Adipocyte (in vitro differentiated cells): ENCODE results near the gene KCNK10.

Source experiments
- DNase-seq: peaks from one replicate; pipeline ENCODE4 v3.0.0-alpha.2; 2015; ENCODE audit warnings: low read depth
- H3K27me3 ChIP-seq: replicated peaks from 2 replicates; pipeline ENCODE4 v1.7.0; 2013; ENCODE audit warnings: mild to moderate bottlenecking, low read length, moderate library complexity; ENCODE audit not compliant: control insufficient read depth, insufficient read depth
- H3K36me3 ChIP-seq: 2 replicates; pipeline ENCODE4 v1.7.0; 2013; ENCODE audit warnings: low read length, mild to moderate bottlenecking, moderate library complexity; ENCODE audit not compliant: control insufficient read depth, insufficient read depth, severe bottlenecking
- H3K4me1 ChIP-seq: 2 replicates; pipeline ENCODE4 v1.7.0; 2013; ENCODE audit warnings: mild to moderate bottlenecking, low read length, moderate library complexity; ENCODE audit not compliant: control insufficient read depth, insufficient read depth
- H3K4me3 ChIP-seq: 2 replicates; pipeline ENCODE4 v1.7.0; 2013; ENCODE audit warnings: mild to moderate bottlenecking, low read length, moderate library complexity
- H3K9ac ChIP-seq: 2 replicates; pipeline ENCODE4 v1.7.0; 2013; ENCODE audit warnings: mild to moderate bottlenecking, low read length, moderate library complexity
- H3K9me3 ChIP-seq: 2 replicates; pipeline ENCODE4 v1.7.0; 2013; ENCODE audit warnings: mild to moderate bottlenecking, low read length, moderate library complexity; ENCODE audit not compliant: control insufficient read depth

Gene KCNK10

DNA sequence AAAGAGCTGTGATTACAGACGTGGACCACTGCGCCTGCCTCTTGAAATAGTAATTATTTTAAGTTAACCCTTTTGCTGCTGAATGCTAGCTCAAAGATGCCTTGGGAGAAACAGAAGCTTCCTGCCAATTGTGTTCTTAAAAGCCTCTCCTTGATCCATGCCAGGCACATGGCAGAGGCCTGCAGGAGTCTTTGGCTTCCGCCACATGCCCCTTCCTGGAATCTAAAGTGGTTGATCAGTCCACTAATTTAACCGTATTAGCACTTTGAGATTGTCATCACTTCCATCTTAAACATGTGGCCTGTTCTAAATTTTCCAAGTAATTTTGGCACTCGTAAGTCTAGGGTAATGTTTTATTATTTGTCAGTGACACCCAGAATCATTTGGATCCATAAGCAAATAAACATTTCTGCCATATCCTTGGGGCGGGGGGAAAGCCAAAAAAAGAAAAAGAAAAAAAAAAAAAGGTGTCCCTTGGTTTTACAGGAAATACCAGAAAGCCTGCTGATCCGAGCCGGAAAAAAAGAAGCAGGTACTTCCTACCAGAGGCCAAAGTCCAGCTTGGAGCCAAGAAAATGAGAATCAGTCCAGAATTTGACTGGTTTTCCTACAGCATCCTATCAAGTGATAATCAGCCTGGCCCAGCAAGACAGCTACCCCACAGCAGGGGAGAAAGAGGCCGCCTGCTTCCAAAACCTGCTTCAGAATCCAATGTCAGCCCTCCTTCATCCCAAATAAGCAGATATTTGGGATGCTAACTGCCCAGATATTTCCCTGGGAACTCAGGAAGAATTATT lies 104.8 kb downstream of the KCNK10 start:
- no peaks in the 10 kb centered on the region for H3K36me3 ChIP-seq
- peaks cover 5% of the 10 kb centered on the region for H3K27me3 ChIP-seq

DNA sequence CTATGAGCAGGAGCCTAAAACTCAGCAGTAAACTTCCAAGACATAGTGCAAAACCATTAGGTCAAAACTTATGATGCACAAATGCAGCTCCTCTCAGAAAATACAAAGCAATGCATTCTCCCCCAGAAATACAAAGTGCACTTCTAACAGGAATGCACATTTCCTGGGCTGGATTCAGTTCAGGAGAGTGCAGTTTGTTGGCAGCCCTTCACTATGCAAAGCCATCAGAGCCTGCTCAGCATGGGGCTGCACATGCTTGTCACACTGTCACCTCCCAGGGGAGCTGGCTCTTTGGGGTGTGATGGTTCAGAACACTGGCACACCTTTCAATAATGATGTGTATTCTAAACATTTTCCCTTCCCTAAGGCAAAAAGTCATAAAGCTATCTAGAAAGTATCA lies 110.4 kb downstream of the KCNK10 start:
- Histone ChIP-seq H3K9ac (no peak overlapping the region), H3K4me1 (no peaks in the 10 kb centered on the region), H3K4me3 (no peak overlapping the region), H3K36me3 (no peaks in the 10 kb centered on the region), H3K9me3 (peaks cover 4% of the 10 kb centered on the region), H3K27me3 (peaks cover 26% of the 10 kb centered on the region)
- DNase-seq = no peak

More for the DNA sequence above, 104.8 kb downstream of the KCNK10 start:
- Histone ChIP-seq H3K4me3 (no peak overlapping the region), H3K9ac (no peak overlapping the region), H3K9me3 (peaks cover 13% of the 10 kb centered on the region), H3K4me1 (no peaks in the 10 kb centered on the region)
- DNase-seq = no peak

DNA sequence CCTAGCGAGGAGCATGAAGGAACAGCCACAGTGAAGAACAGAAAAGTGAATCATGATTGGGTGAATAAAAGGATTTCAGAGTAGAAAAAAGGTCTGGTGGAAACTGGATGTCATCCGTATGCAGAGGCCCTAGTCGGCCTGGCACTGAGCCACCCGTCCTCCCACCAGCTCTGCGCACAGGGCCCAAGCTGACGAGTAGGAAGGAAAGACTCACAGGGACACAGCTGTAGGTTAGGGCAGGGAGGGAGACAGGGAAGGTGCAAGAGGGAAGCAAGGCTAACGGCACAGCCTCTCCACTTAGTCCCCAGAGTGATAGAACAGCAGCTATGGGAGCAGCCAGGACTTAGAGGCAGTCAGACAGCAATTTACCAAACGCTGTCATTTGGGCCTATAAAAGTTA lies 112.6 kb downstream of the KCNK10 start:
- Histone ChIP-seq H3K27me3 (peaks cover 25% of the 10 kb centered on the region), H3K36me3 (no peaks in the 10 kb centered on the region), H3K4me3 (no peak overlapping the region), H3K9me3 (peaks cover 4% of the 10 kb centered on the region), H3K9ac (no peak overlapping the region), H3K4me1 (no peaks in the 10 kb centered on the region)
- DNase-seq = no peak

DNA sequence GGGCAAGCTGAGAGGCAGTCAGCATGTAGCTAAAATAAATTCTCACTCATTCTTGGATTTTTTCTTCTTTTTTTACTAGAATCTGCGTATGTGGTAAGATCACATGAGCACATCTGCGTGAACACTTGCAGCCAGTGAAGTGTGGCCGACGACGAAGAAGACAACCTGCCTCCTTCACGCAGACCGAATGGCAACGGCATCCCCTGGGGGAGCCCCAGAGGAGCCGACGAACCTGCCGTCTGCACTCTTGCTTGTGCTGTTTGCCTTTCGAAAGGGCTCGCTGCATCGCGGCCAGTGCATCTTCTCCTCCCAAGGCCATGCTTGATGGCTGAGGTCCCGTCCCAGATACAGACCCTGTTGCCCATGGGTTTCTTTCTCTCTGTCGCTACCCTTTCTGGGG lies 113.8 kb downstream of the KCNK10 start:
- Histone ChIP-seq H3K4me1 (no peaks in the 10 kb centered on the region), H3K9ac (no peak overlapping the region), H3K36me3 (no peaks in the 10 kb centered on the region), H3K9me3 (peaks cover 4% of the 10 kb centered on the region), H3K4me3 (no peak overlapping the region), H3K27me3 (peaks cover 25% of the 10 kb centered on the region)
- no peak for DNase-seq

DNA sequence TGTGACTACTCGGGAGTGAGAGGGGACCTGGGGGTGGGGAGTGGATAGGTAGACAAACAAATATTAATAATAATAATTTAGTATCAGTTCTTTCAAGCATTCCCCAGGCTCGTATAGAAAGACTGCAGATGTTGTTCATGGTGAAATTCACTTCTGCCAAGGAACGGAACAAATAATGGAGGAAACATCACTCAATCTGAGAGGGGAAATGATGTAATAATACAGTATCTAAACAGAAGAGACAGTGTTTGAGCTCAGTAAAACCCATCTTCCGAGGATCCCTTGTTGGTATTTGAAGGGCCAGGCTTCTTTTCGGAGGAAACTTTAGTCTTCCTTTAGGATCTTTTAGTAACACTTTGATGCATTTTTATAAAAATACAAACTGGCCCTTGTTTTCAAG lies 114.2 kb downstream of the KCNK10 start:
- H3K9me3 ChIP-seq = peaks cover 4% of the 10 kb centered on the region
- peaks cover 25% of the 10 kb centered on the region for H3K27me3 ChIP-seq
- no peak for DNase-seq
- H3K9ac ChIP-seq = no peak overlapping the region
- H3K4me1 ChIP-seq = no peaks in the 10 kb centered on the region
- no peak overlapping the region for H3K4me3 ChIP-seq
- H3K36me3 ChIP-seq = no peaks in the 10 kb centered on the region

DNA sequence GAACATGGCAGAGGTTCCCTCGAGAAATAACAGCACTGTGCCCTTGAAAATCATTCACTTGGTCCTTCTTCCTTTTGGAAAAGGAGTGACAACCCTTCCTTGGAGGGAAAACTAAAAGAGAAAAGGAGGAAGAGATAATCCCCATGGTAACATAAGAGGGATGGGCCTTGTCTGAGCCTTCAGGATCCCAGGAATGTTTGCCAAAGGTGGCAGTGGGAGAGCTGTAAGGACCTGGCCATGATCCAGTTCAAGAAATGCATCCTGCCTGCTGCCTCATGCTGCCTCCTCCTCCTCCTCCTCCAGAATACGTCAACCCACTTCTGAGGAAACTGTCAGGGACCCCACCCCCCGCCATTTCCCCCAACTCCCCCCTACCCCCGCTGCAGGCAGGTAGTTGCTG lies 118.8 kb downstream of the KCNK10 start:
- H3K4me1 ChIP-seq = no peaks in the 10 kb centered on the region
- no peaks in the 10 kb centered on the region for H3K9me3 ChIP-seq
- no peak overlapping the region for H3K9ac ChIP-seq
- DNase-seq = no peak
- H3K27me3 ChIP-seq = peaks cover 14% of the 10 kb centered on the region
- H3K4me3 ChIP-seq = no peak overlapping the region
- H3K36me3 ChIP-seq = no peaks in the 10 kb centered on the region

DNA sequence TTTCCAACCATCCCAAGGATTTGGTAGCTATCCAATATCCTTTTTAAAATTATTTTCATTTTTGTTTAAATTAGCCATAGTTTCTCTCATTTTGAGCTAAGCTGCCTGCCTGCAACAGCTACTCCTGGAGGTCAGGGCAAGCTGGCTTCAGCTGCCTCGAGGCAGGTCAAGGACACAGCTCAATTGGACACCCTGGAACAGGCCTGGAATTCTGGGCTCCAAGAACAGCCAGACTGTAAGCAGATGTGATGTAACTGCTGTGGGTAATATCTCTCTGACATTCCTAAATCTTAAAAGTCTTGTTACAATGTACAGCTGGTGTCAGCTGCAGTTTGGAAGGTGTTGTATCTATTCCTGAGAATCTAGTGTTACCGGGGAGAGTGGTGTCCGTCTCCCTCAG lies 119.8 kb downstream of the KCNK10 start:
- Histone ChIP-seq H3K9ac (no peak overlapping the region), H3K4me1 (no peaks in the 10 kb centered on the region), H3K36me3 (no peaks in the 10 kb centered on the region), H3K4me3 (no peak overlapping the region), H3K27me3 (peaks cover 15% of the 10 kb centered on the region), H3K9me3 (no peaks in the 10 kb centered on the region)
- DNase-seq = no peak

DNA sequence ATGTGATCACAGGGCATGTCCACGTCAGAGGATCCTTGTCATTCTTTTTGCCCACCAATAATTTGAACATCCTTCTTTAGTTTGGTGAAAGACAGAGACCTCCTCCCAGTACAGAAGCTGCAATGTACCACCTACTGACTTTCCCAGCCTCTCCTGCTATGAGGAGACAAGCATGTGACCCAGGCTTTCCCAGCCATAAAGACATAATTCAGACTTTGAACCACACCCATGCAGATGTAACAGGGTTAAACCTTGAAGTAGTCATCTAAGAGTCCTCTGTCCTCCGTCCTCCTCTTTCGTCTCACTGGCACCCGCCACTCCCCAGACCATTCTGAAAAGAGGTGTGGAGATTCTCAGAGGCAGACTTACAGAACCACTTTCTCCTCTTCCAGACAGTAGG lies 120.8 kb downstream of the KCNK10 start:
- no peak for DNase-seq
- Histone ChIP-seq H3K4me1 (no peaks in the 10 kb centered on the region), H3K36me3 (no peaks in the 10 kb centered on the region), H3K9me3 (no peaks in the 10 kb centered on the region), H3K4me3 (no peak overlapping the region), H3K27me3 (peaks cover 13% of the 10 kb centered on the region), H3K9ac (no peak overlapping the region)

DNA sequence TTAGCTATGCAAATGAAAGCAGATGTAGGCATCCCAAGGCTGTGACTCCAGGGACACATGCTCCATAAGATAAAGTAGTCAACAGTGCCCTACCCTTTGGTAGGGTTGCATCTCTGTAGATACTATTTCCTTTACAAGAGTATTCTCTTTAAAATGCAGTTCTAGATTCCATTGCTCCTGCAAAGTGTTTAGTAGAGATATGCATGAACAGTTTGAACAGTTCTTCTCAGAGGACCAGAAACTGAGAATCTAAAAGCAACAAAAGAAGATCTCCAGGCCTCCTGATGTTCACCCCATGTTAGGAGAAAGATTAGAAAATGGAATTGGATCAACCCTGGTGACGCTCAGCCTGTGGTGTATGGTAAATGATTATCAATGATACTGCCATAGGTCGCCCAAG lies 121.2 kb downstream of the KCNK10 start:
- no peak for DNase-seq
- Histone ChIP-seq H3K9ac (no peak overlapping the region), H3K36me3 (no peaks in the 10 kb centered on the region), H3K4me1 (no peaks in the 10 kb centered on the region), H3K9me3 (no peaks in the 10 kb centered on the region), H3K4me3 (no peak overlapping the region), H3K27me3 (peaks cover 16% of the 10 kb centered on the region)

DNA sequence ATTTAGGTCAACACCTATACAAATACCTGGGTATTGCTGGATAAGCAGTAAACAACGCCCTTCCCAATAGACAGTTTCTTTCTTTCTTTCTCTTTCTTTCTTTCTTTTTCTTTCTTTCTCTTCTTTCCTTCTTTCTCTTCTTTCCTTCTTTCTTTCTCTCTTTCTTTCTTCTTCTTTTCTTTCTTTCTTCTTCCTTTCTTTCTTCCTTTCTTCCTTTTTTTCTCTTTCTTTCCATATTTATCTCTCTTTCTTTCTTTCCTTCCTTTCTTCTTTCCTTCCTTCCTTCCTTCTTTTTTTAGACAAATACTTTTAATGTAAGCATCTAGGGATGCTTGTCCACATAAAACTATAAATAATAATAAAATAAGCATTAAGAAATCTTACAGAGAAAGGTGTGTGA lies 123.2 kb downstream of the KCNK10 start:
- H3K4me3 ChIP-seq = no peak overlapping the region
- no peaks in the 10 kb centered on the region for H3K9me3 ChIP-seq
- DNase-seq = no peak
- peaks cover 35% of the 10 kb centered on the region for H3K27me3 ChIP-seq
- no peaks in the 10 kb centered on the region for H3K36me3 ChIP-seq
- no peaks in the 10 kb centered on the region for H3K4me1 ChIP-seq
- H3K9ac ChIP-seq = no peak overlapping the region

DNA sequence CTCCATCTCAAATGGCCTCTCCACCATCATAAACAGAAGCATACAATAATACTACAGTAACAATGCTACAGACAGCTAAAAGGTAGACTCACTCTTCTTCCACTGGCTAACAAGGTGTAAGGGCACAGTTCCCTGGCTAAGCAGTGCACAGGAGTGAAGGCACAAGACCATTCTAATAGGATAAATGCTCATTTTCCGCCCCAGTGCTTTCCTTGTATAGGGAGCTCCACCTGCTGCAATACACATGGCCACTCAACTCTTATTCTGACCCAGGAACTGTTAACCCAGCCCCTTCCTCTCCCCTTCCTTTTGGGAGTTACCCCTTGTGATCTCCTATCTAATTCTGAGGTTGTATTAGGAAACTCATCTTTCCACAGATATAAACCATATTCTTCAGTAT lies 124.6 kb downstream of the KCNK10 start:
- no peaks in the 10 kb centered on the region for H3K36me3 ChIP-seq
- H3K9me3 ChIP-seq = no peaks in the 10 kb centered on the region
- peaks cover 49% of the 10 kb centered on the region for H3K27me3 ChIP-seq
- no peak for DNase-seq
- no peak overlapping the region for H3K9ac ChIP-seq
- no peak overlapping the region for H3K4me3 ChIP-seq
- no peaks in the 10 kb centered on the region for H3K4me1 ChIP-seq

DNA sequence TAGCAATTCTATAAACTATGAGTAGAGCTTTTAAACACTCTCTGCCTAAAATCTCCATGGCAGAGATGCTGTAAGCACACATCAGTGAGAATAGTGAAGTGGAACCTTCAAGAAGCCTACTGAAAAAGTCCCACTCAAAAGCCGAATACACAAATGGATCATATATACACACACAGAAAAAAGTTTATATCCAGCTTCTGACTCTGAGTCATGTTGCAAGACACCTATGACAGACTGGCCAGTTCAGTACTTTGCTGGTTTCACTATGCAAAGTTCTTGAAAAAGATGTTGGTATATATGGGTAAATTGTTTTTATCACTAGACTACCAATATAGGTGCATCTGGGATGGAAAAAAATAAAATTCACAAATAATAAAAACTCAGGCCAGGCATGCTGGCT lies 126.1 kb downstream of the KCNK10 start:
- no peaks in the 10 kb centered on the region for H3K36me3 ChIP-seq

More for the DNA sequence above, 126.1 kb downstream of the KCNK10 start:
- no peaks in the 10 kb centered on the region for H3K9me3 ChIP-seq
- H3K9ac ChIP-seq = no peak overlapping the region
- H3K27me3 ChIP-seq = peaks cover 60% of the 10 kb centered on the region
- H3K4me3 ChIP-seq = no peak overlapping the region
- no peak for DNase-seq
- no peaks in the 10 kb centered on the region for H3K4me1 ChIP-seq
